Hematopoietic multipotent progenitor cell treated with erythropoietin and hydrocortisone succinate and interleukin-3 and kit ligand, for 4 days (in vitro differentiated cells): ENCODE measurements around the gene SLC12A6.
"Not testable (repeated sequence)": the region's sequence is repeated elsewhere in the genome, so short reads cannot be mapped to it uniquely, and the experiment has no call there.

Experiments
- DNase-seq: peaks from one replicate; pipeline ENCODE4 v3.0.0-alpha.2; 2015

SLC12A6 gene

GRCh38 chr15:34355241-34355640 lies 17.7 kb upstream of the SLC12A6 start:
- DNase-seq, result no peak

- no peak for DNase-seq
Observed at GRCh38 chr15:34354286-34354685, 16.7 kb upstream of the SLC12A6 start.

GRCh38 chr15:34353627-34354026 lies 16.0 kb upstream of the SLC12A6 start:
- no peak for DNase-seq

- not testable (repeated sequence) for DNase-seq
Observed at GRCh38 chr15:34352996-34353395, 15.4 kb upstream of the SLC12A6 start.

- no peak for DNase-seq
Observed at GRCh38 chr15:34349769-34350168, 12.2 kb upstream of the SLC12A6 start.

- DNase-seq, result no peak
Observed at GRCh38 chr15:34348735-34349300, 11.2 kb upstream of the SLC12A6 start.

- DNase-seq, result no peak
Observed at GRCh38 chr15:34347951-34348638, 10.5 kb upstream of the SLC12A6 start.

- peak; percentile 97 for DNase-seq
Observed at GRCh38 chr15:34342737-34343575, 5.4 kb upstream of the SLC12A6 start, which contains the start of the genes NOP10 and NUTM1. Gene NOP10, minus strand, starts transcription at chr15:34343136. Its CDS starts 63 bp downstream, at chr15:34343073. Gene NUTM1, plus strand, starts transcription at chr15:34343315. Its CDS starts 382 bp downstream, at chr15:34343697.

GRCh38 chr15:34342213-34342736 lies 4.7 kb upstream of the SLC12A6 start:
- peak; percentile 49 for DNase-seq

- peak; percentile 67 for DNase-seq
Observed at GRCh38 chr15:34341381-34342212, 4.0 kb upstream of the SLC12A6 start.

- no peak for DNase-seq
Observed at GRCh38 chr15:34339946-34340345, 2.4 kb upstream of the SLC12A6 start.

- no peak for DNase-seq
Observed at GRCh38 chr15:34338347-34338746, 766 bp upstream of the SLC12A6 start.

GRCh38 chr15:34336991-34337556 lies 507 bp downstream of the SLC12A6 start:
- peak; percentile 61 for DNase-seq

GRCh38 chr15:34336231-34336990 lies 1.2 kb downstream of the SLC12A6 start:
- DNase-seq, result peak; percentile 57

GRCh38 chr15:34335176-34336032 lies 2.2 kb downstream of the SLC12A6 start:
- peak; percentile 73 for DNase-seq

- peak; percentile 41 for DNase-seq
Observed at GRCh38 chr15:34334672-34335071, 2.9 kb downstream of the SLC12A6 start.

GRCh38 chr15:34332553-34333120 lies 4.9 kb downstream of the SLC12A6 start:
- DNase-seq, result peak; percentile 55

- peak; percentile 96 for DNase-seq
Observed at GRCh38 chr15:34331809-34332208, 5.8 kb downstream of the SLC12A6 start.

GRCh38 chr15:34330279-34330678 lies 7.3 kb downstream of the SLC12A6 start:
- no peak for DNase-seq

GRCh38 chr15:34329006-34329405 lies 8.6 kb downstream of the SLC12A6 start:
- no peak for DNase-seq
